Breast epithelium (tissue), 3 donors: ENCODE results near the gene PDE4A.

Source experiments
- POLR2A ChIP-seq: fragments of 450-650 bp; IDR thresholded peaks from one replicate; pipeline ENCODE4 v1.6.1; 2016; ENCODE audit warnings: antibody characterized with exemption, mild to moderate bottlenecking, moderate library complexity
- TF ChIP-seq, protein P1 (sequence below), 3 donors: fragments of 450-650 bp; IDR thresholded peaks; one replicate each; pipeline ENCODE4 v1.5.1; 2016 to 2017; ENCODE audit warnings: antibody characterized with exemption in 3 of 3, mild to moderate bottlenecking in 3 of 3, moderate library complexity in 3 of 3

DNA sequence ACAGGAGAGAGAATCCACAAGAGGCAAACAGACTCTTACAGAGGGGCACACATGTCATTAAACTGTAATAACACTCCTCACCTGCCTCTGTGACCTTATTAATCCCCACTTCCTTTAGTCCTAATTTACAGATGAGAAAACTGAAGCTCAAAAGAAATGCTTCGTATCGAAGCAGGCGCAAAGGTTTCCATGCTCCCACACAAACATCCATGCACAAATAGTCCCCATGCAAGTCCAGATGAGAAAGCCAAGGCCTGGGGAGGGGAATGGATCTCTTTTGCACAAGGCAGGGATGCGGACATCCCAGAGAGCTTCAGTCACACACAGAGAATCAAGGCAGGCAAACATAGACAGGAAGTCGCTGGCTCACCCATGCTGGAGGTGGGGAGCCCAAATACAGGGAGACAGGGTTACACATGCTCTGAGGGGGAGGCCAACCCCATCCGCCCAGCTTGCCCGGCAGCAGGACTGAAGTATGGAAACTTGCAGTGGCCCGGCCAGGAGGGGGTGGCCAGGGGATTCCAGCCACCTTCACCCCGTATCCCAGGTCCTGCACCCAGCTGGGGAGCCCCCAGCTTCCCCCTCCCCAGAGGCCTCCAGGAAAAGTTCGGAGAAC lies 96.4 kb downstream of the PDE4A start:
- TF ChIP-seq, protein P1, sequence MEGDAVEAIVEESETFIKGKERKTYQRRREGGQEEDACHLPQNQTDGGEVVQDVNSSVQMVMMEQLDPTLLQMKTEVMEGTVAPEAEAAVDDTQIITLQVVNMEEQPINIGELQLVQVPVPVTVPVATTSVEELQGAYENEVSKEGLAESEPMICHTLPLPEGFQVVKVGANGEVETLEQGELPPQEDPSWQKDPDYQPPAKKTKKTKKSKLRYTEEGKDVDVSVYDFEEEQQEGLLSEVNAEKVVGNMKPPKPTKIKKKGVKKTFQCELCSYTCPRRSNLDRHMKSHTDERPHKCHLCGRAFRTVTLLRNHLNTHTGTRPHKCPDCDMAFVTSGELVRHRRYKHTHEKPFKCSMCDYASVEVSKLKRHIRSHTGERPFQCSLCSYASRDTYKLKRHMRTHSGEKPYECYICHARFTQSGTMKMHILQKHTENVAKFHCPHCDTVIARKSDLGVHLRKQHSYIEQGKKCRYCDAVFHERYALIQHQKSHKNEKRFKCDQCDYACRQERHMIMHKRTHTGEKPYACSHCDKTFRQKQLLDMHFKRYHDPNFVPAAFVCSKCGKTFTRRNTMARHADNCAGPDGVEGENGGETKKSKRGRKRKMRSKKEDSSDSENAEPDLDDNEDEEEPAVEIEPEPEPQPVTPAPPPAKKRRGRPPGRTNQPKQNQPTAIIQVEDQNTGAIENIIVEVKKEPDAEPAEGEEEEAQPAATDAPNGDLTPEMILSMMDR (IDR thresholded peaks at IDR 0.05) = no peak
- TF ChIP-seq POLR2A = no peak
